WTC11 (cell line): ENCODE results near the gene AZU1. TPM values are rescaled to one million over a fixed set of nuclear protein-coding genes. Genes with fewer than 3 reads are reported as not detected.
A peak's percentile ranks its signal among the peaks of the same experiment; 100 is the strongest.

Experiments
- CBFB ChIP-seq: sonication (generic); formaldehyde crosslinking; IDR thresholded peaks from 2 replicates; pipeline ENCODE4 v1.8.1; 2022; ENCODE audit warnings: mild to moderate bottlenecking, low read depth, missing genetic modification reagents
- CDX4 ChIP-seq: fragments of 250-450 bp; sonication (Bioruptor Pico); IDR thresholded peaks from 2 replicates; pipeline ENCODE4 v1.9.0; 2021; ENCODE audit warnings: moderate library complexity, mild to moderate bottlenecking, inconsistent platforms, borderline replicate concordance
- CREM ChIP-seq: sonication (generic); formaldehyde crosslinking; IDR thresholded peaks from 2 replicates; pipeline ENCODE4 v1.8.1; 2022; ENCODE audit warnings: mild to moderate bottlenecking, missing genetic modification reagents, moderate library complexity
- ETV6 ChIP-seq: sonication (generic); formaldehyde crosslinking; IDR thresholded peaks from 2 replicates; pipeline ENCODE4 v1.8.1; 2022; ENCODE audit warnings: mild to moderate bottlenecking, missing genetic modification reagents
- FOXJ3 ChIP-seq: sonication (generic); formaldehyde crosslinking; IDR thresholded peaks from 2 replicates; pipeline ENCODE4 v1.9.0; 2021; ENCODE audit warnings: missing genetic modification reagents, mild to moderate bottlenecking, borderline replicate concordance
- FOXP1 ChIP-seq: sonication (generic); formaldehyde crosslinking; IDR thresholded peaks from 2 replicates; pipeline ENCODE4 v1.8.0; 2022; ENCODE audit warnings: missing genetic modification reagents, mild to moderate bottlenecking, moderate library complexity, borderline replicate concordance
- GRHL2 ChIP-seq: fragments of 250-450 bp; sonication (Bioruptor Pico); IDR thresholded peaks from 2 replicates; pipeline ENCODE4 v1.8.0; 2022; ENCODE audit warnings: mild to moderate bottlenecking, moderate library complexity; ENCODE audit not compliant: insufficient replicate concordance, severe bottlenecking
- NR1H2 ChIP-seq: sonication (generic); formaldehyde crosslinking; IDR thresholded peaks from 2 replicates; pipeline ENCODE4 v1.9.0; 2021; ENCODE audit warnings: mild to moderate bottlenecking, moderate library complexity, missing genetic modification reagents
- NR3C1 ChIP-seq: sonication (generic); formaldehyde crosslinking; conservative IDR thresholded peaks from 2 replicates; pipeline ENCODE4 v1.8.1; 2023; ENCODE audit warnings: low read depth, mild to moderate bottlenecking, missing genetic modification reagents
- PRDM15 ChIP-seq: sonication (generic); formaldehyde crosslinking; IDR thresholded peaks from 2 replicates; pipeline ENCODE4 v1.8.0; 2022; ENCODE audit warnings: missing genetic modification reagents
- RORB ChIP-seq: fragments of 250-450 bp; sonication (Bioruptor Pico); IDR thresholded peaks from 2 replicates; pipeline ENCODE4 v1.9.0; 2021; ENCODE audit warnings: mild to moderate bottlenecking
- SMAD4 ChIP-seq: sonication (generic); formaldehyde crosslinking; IDR thresholded peaks from 2 replicates; pipeline ENCODE4 v1.8.0; 2022; ENCODE audit warnings: mild to moderate bottlenecking, missing genetic modification reagents
- SOX15 ChIP-seq: fragments of 250-450 bp; sonication (Bioruptor Pico); IDR thresholded peaks from 2 replicates; pipeline ENCODE4 v1.9.0; 2021; ENCODE audit warnings: mild to moderate bottlenecking
- SP1 ChIP-seq: sonication (generic); formaldehyde crosslinking; conservative IDR thresholded peaks from 2 replicates; pipeline ENCODE4 v1.8.1; 2022; ENCODE audit warnings: missing genetic modification reagents
- USF1 ChIP-seq: sonication (generic); formaldehyde crosslinking; IDR thresholded peaks from 2 replicates; pipeline ENCODE4 v1.8.0; 2022; ENCODE audit warnings: mild to moderate bottlenecking, missing genetic modification reagents
- ZBTB43 ChIP-seq: sonication (generic); formaldehyde crosslinking; IDR thresholded peaks from 2 replicates; pipeline ENCODE4 v1.8.1; 2023; ENCODE audit warnings: mild to moderate bottlenecking, missing genetic modification reagents
- ZNF219 ChIP-seq: sonication (generic); formaldehyde crosslinking; IDR thresholded peaks from 2 replicates; pipeline ENCODE4 v1.8.0; 2023; ENCODE audit warnings: missing genetic modification reagents, mild to moderate bottlenecking, borderline replicate concordance
- ZNF263 ChIP-seq: sonication (generic); formaldehyde crosslinking; IDR thresholded peaks from 2 replicates; pipeline ENCODE4 v1.8.1; 2022; ENCODE audit warnings: low read depth, mild to moderate bottlenecking, moderate library complexity, missing genetic modification reagents
- ZNF512 ChIP-seq: sonication (generic); formaldehyde crosslinking; IDR thresholded peaks from 2 replicates; pipeline ENCODE4 v1.8.1; 2022; ENCODE audit warnings: missing genetic modification reagents, borderline replicate concordance
- ZNF671 ChIP-seq: fragments of 250-450 bp; sonication (Bioruptor Pico); IDR thresholded peaks from 2 replicates; pipeline ENCODE4 v1.8.0; 2021; ENCODE audit warnings: mild to moderate bottlenecking
- total RNA-seq: library from RNA; stranded (reverse); gene quantifications from 3 replicates; pipeline ENCODE4 v1.2.3, GENCODE V29; 2021
- TF ChIP-seq, protein P1 (sequence below): sonication (generic); formaldehyde crosslinking; IDR thresholded peaks from 2 replicates; pipeline ENCODE4 v1.8.0; 2022; ENCODE audit warnings: mild to moderate bottlenecking, missing genetic modification reagents
- TF ChIP-seq, protein P2 (sequence below): sonication (generic); formaldehyde crosslinking; IDR thresholded peaks from 2 replicates; pipeline ENCODE4 v1.8.0; 2023; ENCODE audit warnings: mild to moderate bottlenecking, missing genetic modification reagents
- TF ChIP-seq, protein P3 (sequence below): fragments of 250-450 bp; sonication (Bioruptor Pico); IDR thresholded peaks from 2 replicates; pipeline ENCODE4 v1.9.0; 2021; ENCODE audit warnings: mild to moderate bottlenecking

AZU1 gene
- total RNA-seq, 1 experiment from 2014 or later, result 1.2 TPM

- TF ChIP-seq USF1, result peak; percentile 73
- no peak for TF ChIP-seq ZNF219 (CRISPR knock-in tag)
- no peak for TF ChIP-seq SMAD4 (CRISPR knock-in tag)
- no peak for TF ChIP-seq NR1H2
- TF ChIP-seq FOXJ3 (CRISPR knock-in tag), result 0 out of 2 replicates have a peak, but pooled peaks have one; percentile 26
- TF ChIP-seq RORB (CRISPR knock-in tag), result no peak
- TF ChIP-seq, protein P1, sequence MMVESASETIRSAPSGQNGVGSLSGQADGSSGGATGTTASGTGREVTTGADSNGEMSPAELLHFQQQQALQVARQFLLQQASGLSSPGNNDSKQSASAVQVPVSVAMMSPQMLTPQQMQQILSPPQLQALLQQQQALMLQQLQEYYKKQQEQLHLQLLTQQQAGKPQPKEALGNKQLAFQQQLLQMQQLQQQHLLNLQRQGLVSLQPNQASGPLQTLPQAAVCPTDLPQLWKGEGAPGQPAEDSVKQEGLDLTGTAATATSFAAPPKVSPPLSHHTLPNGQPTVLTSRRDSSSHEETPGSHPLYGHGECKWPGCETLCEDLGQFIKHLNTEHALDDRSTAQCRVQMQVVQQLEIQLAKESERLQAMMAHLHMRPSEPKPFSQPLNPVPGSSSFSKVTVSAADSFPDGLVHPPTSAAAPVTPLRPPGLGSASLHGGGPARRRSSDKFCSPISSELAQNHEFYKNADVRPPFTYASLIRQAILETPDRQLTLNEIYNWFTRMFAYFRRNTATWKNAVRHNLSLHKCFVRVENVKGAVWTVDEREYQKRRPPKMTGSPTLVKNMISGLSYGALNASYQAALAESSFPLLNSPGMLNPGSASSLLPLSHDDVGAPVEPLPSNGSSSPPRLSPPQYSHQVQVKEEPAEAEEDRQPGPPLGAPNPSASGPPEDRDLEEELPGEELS (CRISPR knock-in tag), result no peak
- TF ChIP-seq, protein P2, sequence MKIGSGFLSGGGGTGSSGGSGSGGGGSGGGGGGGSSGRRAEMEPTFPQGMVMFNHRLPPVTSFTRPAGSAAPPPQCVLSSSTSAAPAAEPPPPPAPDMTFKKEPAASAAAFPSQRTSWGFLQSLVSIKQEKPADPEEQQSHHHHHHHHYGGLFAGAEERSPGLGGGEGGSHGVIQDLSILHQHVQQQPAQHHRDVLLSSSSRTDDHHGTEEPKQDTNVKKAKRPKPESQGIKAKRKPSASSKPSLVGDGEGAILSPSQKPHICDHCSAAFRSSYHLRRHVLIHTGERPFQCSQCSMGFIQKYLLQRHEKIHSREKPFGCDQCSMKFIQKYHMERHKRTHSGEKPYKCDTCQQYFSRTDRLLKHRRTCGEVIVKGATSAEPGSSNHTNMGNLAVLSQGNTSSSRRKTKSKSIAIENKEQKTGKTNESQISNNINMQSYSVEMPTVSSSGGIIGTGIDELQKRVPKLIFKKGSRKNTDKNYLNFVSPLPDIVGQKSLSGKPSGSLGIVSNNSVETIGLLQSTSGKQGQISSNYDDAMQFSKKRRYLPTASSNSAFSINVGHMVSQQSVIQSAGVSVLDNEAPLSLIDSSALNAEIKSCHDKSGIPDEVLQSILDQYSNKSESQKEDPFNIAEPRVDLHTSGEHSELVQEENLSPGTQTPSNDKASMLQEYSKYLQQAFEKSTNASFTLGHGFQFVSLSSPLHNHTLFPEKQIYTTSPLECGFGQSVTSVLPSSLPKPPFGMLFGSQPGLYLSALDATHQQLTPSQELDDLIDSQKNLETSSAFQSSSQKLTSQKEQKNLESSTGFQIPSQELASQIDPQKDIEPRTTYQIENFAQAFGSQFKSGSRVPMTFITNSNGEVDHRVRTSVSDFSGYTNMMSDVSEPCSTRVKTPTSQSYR, result no peak
- no peak for TF ChIP-seq ZNF671 (CRISPR knock-in tag)
- TF ChIP-seq, protein P3, sequence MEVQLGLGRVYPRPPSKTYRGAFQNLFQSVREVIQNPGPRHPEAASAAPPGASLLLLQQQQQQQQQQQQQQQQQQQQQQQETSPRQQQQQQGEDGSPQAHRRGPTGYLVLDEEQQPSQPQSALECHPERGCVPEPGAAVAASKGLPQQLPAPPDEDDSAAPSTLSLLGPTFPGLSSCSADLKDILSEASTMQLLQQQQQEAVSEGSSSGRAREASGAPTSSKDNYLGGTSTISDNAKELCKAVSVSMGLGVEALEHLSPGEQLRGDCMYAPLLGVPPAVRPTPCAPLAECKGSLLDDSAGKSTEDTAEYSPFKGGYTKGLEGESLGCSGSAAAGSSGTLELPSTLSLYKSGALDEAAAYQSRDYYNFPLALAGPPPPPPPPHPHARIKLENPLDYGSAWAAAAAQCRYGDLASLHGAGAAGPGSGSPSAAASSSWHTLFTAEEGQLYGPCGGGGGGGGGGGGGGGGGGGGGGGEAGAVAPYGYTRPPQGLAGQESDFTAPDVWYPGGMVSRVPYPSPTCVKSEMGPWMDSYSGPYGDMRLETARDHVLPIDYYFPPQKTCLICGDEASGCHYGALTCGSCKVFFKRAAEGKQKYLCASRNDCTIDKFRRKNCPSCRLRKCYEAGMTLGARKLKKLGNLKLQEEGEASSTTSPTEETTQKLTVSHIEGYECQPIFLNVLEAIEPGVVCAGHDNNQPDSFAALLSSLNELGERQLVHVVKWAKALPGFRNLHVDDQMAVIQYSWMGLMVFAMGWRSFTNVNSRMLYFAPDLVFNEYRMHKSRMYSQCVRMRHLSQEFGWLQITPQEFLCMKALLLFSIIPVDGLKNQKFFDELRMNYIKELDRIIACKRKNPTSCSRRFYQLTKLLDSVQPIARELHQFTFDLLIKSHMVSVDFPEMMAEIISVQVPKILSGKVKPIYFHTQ (CRISPR knock-in tag), result no peak
- no peak for TF ChIP-seq ZNF263 (CRISPR knock-in tag)
- TF ChIP-seq ZNF512, result no peak
- no peak for TF ChIP-seq NR3C1 (CRISPR knock-in tag)
- no peak for TF ChIP-seq CDX4 (CRISPR knock-in tag)
- peak; percentile 53; the same call in 1 of the 2 replicates for TF ChIP-seq FOXP1
- TF ChIP-seq GRHL2 (CRISPR knock-in tag), result no peak
- TF ChIP-seq ZBTB43, result no peak
- no peak for TF ChIP-seq CREM
- TF ChIP-seq CBFB (CRISPR knock-in tag), result no peak
- no peak for TF ChIP-seq SOX15 (CRISPR knock-in tag)
- no peak for TF ChIP-seq PRDM15 (CRISPR knock-in tag)
- TF ChIP-seq SP1 (CRISPR knock-in tag), result peak; percentile 77
- TF ChIP-seq ETV6 (CRISPR knock-in tag), result 0 out of 2 replicates have a peak, but pooled peaks have one; percentile 34
Measured at GRCh38 chr19:862581-863314, 35.1 kb downstream of the AZU1 start (continued).
